D721Med (cell line): Measurements from ENCODE around the gene ANKS1B.

Source experiments
- DNase-seq: peaks from one replicate; pipeline ENCODE4 v3.0.0; 2011; ENCODE audit warnings: low spot score; ENCODE audit not compliant: insufficient read length
- FAIRE-seq: peaks from 2 replicates; lab custom pipeline; 2011; peaks lifted over from hg19 to GRCh38; lab: Jason Lieb, UNC
- CTCF ChIP-seq: IDR thresholded peaks from 2 replicates; pipeline ENCODE4 v1.5.1; 2012; ENCODE audit warnings: mild to moderate bottlenecking, control low read depth; ENCODE audit not compliant: insufficient read depth; ENCODE audit errors: missing control alignments

The ANKS1B gene

GRCh38 chr12:98730412-98730811 is 1254.3 kb downstream of the ANKS1B start:
- FAIRE-seq (no peak), DNase-seq (no peak)
- no peak for TF ChIP-seq CTCF

- TF ChIP-seq CTCF = no peak
- FAIRE-seq = no peak
Observed at GRCh38 chr12:98727196-98727595, 1257.5 kb downstream of the ANKS1B start.

GRCh38 chr12:98725476-98726247 is 1259.1 kb downstream of the ANKS1B start:
- FAIRE-seq = no peak
- DNase-seq = no peak
- TF ChIP-seq CTCF = peak; percentile 72

More at GRCh38 chr12:98727196-98727595, 1257.5 kb downstream of the ANKS1B start:
- DNase-seq = no peak

GRCh38 chr12:98724384-98725155 is 1260.2 kb downstream of the ANKS1B start:
- no peak for TF ChIP-seq CTCF
- no peak for FAIRE-seq
- DNase-seq = no peak

GRCh38 chr12:98721204-98721702 is 1263.5 kb downstream of the ANKS1B start:
- FAIRE-seq (no peak), DNase-seq (no peak)
- no peak for TF ChIP-seq CTCF

- DNase-seq (no peak), FAIRE-seq (no peak)
- no peak for TF ChIP-seq CTCF
Observed at GRCh38 chr12:98719515-98720504, 1264.9 kb downstream of the ANKS1B start.
